Osteocyte (in vitro differentiated cells): ENCODE data around the gene ZNF345. TPM values are rescaled to one million over a fixed set of nuclear protein-coding genes. Genes with fewer than 3 reads are reported as not detected.

Experiments used
- DNase-seq: peaks from one replicate; pipeline ENCODE4 v3.0.0; 2021; ENCODE audit warnings: mixed read lengths; ENCODE audit not compliant: unreplicated experiment; ENCODE audit errors: extremely low spot score
- H3K27ac Mint-ChIP-seq: one replicate; pipeline ENCODE4 v1.8.0; 2021; ENCODE audit warnings: mild to moderate bottlenecking, mixed read lengths; ENCODE audit not compliant: unreplicated experiment
- H3K27me3 Mint-ChIP-seq: one replicate; pipeline ENCODE4 v1.8.0; 2021; ENCODE audit warnings: mixed read lengths; ENCODE audit not compliant: unreplicated experiment
- H3K36me3 Mint-ChIP-seq: one replicate; pipeline ENCODE4 v1.8.0; 2021; ENCODE audit warnings: mixed read lengths; ENCODE audit not compliant: unreplicated experiment
- H3K4me1 Mint-ChIP-seq: one replicate; pipeline ENCODE4 v1.8.0; 2021; ENCODE audit warnings: mixed read lengths; ENCODE audit not compliant: unreplicated experiment
- H3K4me3 Mint-ChIP-seq: one replicate; pipeline ENCODE4 v1.8.0; 2021; ENCODE audit warnings: mild to moderate bottlenecking, moderate library complexity, mixed read lengths; ENCODE audit not compliant: unreplicated experiment
- H3K9me3 Mint-ChIP-seq: one replicate; pipeline ENCODE4 v1.8.0; 2021; ENCODE audit warnings: mixed read lengths; ENCODE audit not compliant: unreplicated experiment
- CTCF ChIP-seq: fragments of 200-600 bp; sonication (generic); IDR thresholded peaks from 2 replicates; pipeline ENCODE4 v1.5.0; 2021; ENCODE audit warnings: antibody characterized with exemption, mild to moderate bottlenecking, moderate library complexity
- total RNA-seq: library from RNA; stranded (reverse); gene quantifications from 2 replicates; pipeline ENCODE4 v1.2.1, GENCODE V29; 2021

The ZNF345 gene
- total RNA-seq, 1 donor from 2014 or later: 11.6 TPM

- H3K27ac Mint-ChIP-seq: no peak overlapping the region
- no peak overlapping the region for H3K4me3 Mint-ChIP-seq
Observed at GRCh38 chr19:36894849-36895383, 44.2 kb downstream of the ZNF345 start.

GRCh38 chr19:36898422-36898821 is 47.7 kb downstream of the ZNF345 start:
- no peaks in the 10 kb centered on the region for H3K27me3 Mint-ChIP-seq
- no peak overlapping the region for H3K4me3 Mint-ChIP-seq
- no peaks in the 10 kb centered on the region for H3K4me1 Mint-ChIP-seq
- peaks cover 84% of the 10 kb centered on the region for H3K36me3 Mint-ChIP-seq
- peaks cover 52% of the 10 kb centered on the region for H3K9me3 Mint-ChIP-seq
- TF ChIP-seq CTCF: no peak
- DNase-seq: no peak
- H3K27ac Mint-ChIP-seq: no peak overlapping the region

More at GRCh38 chr19:36894849-36895383, 44.2 kb downstream of the ZNF345 start:
- no peaks in the 10 kb centered on the region for H3K4me1 Mint-ChIP-seq
- peaks cover 87% of the 10 kb centered on the region for H3K36me3 Mint-ChIP-seq
- no peaks in the 10 kb centered on the region for H3K27me3 Mint-ChIP-seq
- peaks cover 64% of the 10 kb centered on the region for H3K9me3 Mint-ChIP-seq
- DNase-seq: no peak
- TF ChIP-seq CTCF: no peak

- DNase-seq: peak; percentile 94
- Mint-ChIP-seq H3K36me3 (peaks cover 57% of the 10 kb centered on the region), H3K9me3 (peaks cover 37% of the 10 kb centered on the region), H3K27me3 (no peaks in the 10 kb centered on the region), H3K4me3 (peak within 1 kb of the TSS; percentile 90), H3K27ac (peak within 1 kb of the TSS; percentile 93), H3K4me1 (peaks cover 20% of the 10 kb centered on the region)
- TF ChIP-seq CTCF: peak; percentile 72
Observed at GRCh38 chr19:36915992-36916830, 65.5 kb downstream of the ZNF345 start, which contains the start of the genes ZNF568 and ZNF829. Gene ZNF568 (plus strand): TSS chr19:36916332. CDS start chr19:36922771, 6,439 bp downstream. Gene ZNF829 (minus strand): TSS chr19:36916291. CDS start chr19:36915167, 1,124 bp downstream.

GRCh38 chr19:36916991-36917390 is 66.3 kb downstream of the ZNF345 start:
- Mint-ChIP-seq H3K36me3 (peaks cover 60% of the 10 kb centered on the region), H3K4me3 (peak overlapping the region; percentile 90), H3K9me3 (peaks cover 37% of the 10 kb centered on the region), H3K27ac (peak overlapping the region; percentile 93), H3K4me1 (peaks cover 20% of the 10 kb centered on the region), H3K27me3 (no peaks in the 10 kb centered on the region)
- DNase-seq: no peak
- TF ChIP-seq CTCF: no peak

GRCh38 chr19:36918090-36918489 is 67.4 kb downstream of the ZNF345 start:
- H3K9me3 Mint-ChIP-seq: peaks cover 35% of the 10 kb centered on the region

More at GRCh38 chr19:36918090-36918489, 67.4 kb downstream of the ZNF345 start:
- no peaks in the 10 kb centered on the region for H3K27me3 Mint-ChIP-seq
- no peak for DNase-seq
- H3K4me3 Mint-ChIP-seq: peak overlapping the region; percentile 14
- H3K27ac Mint-ChIP-seq: no peak overlapping the region
- no peak for TF ChIP-seq CTCF
- peaks cover 62% of the 10 kb centered on the region for H3K36me3 Mint-ChIP-seq
- H3K4me1 Mint-ChIP-seq: peaks cover 20% of the 10 kb centered on the region
